RWPE1 (cell line): Measurements from ENCODE around the gene CD300LG.

Source experiments
- CTCF ChIA-PET: fragments of 350-600 bp; sonication (Branson Sonifier 250); formaldehyde crosslinking; extraction: SDS; loops from one replicate; lab custom pipeline; 2021; lab: Yijun Ruan, JAX
- POLR2A ChIA-PET: fragments of 400-600 bp; formaldehyde crosslinking; extraction: SDS; loops from one replicate; lab custom pipeline; 2020; ENCODE audit warnings: antibody characterized with exemption; ENCODE audit not compliant: low non-redundant PET; lab: Yijun Ruan, JAX
- DNase-seq: peaks from one replicate; pipeline ENCODE4 v3.0.0; 2012; ENCODE audit warnings: low spot score
- H3K27ac ChIP-seq: fragments of 450-650 bp; 2 replicates; pipeline ENCODE4 v1.5.1; 2017
- CTCF ChIP-seq: fragments of 450-650 bp; conservative IDR thresholded peaks from 2 replicates; pipeline ENCODE4 v1.5.1; 2017; ENCODE audit warnings: low read depth, mild to moderate bottlenecking

Gene CD300LG

GRCh38 chr17:43905400-43905984 is 58.5 kb downstream of the CD300LG start:
- ChIA-PET CTCF (interaction anchor here (0.6 to 1.1 kb wide), 2 partner anchors 86 to 88 kb away, joined by 3 to 4 read pairs; no protein-coding TSS in a partner anchor), POLR2A (no interaction called here)
- H3K27ac ChIP-seq, result peak overlapping the region; percentile 15; the same call in 1 of the 2 replicates
- no peak for TF ChIP-seq CTCF
- no peak for DNase-seq

GRCh38 chr17:43905985-43906852 is 59.2 kb downstream of the CD300LG start:
- no peak for TF ChIP-seq CTCF
- ChIA-PET CTCF (interaction anchor here (1.1 kb wide), 1 partner anchor 89 kb away, joined by 3 read pairs; no protein-coding TSS in a partner anchor), POLR2A (no interaction called here)
- DNase-seq, result no peak
- H3K27ac ChIP-seq, result peak overlapping the region; percentile 15; the same call in 1 of the 2 replicates

- TF ChIP-seq CTCF, result no peak
- CTCF ChIA-PET, result interaction anchor here (1.3 kb wide), 1 partner anchor 37 kb away, joined by 7 read pairs; no protein-coding TSS in a partner anchor
- DNase-seq, result no peak
- no peak overlapping the region; the same call in 1 of the 2 replicates for H3K27ac ChIP-seq
- POLR2A ChIA-PET, result no interaction called here
These were observed 60.0 kb downstream of the CD300LG start for GRCh38 chr17:43906951-43907424.

- TF ChIP-seq CTCF, result no peak
- no peak for DNase-seq
- POLR2A ChIA-PET, result no interaction called here
- CTCF ChIA-PET, result interaction anchor here (1.3 kb wide), 1 partner anchor 37 kb away, joined by 7 read pairs; no protein-coding TSS in a partner anchor
- peak within 1 kb of the TSS; percentile 29 for H3K27ac ChIP-seq
These were observed 60.5 kb downstream of the CD300LG start, which contains the start of gene MPP2 for GRCh38 chr17:43907425-43907981. Gene MPP2, minus strand, starts transcription at chr17:43907536. Its CDS starts 3,076 bp downstream, at chr17:43904460.

GRCh38 chr17:43907998-43908721 is 61.2 kb downstream of the CD300LG start:
- CTCF ChIA-PET, result interaction anchor here (1.0 to 1.3 kb wide), 2 partner anchors 30 to 36 kb away, joined by 5 to 7 read pairs; no protein-coding TSS in a partner anchor
- DNase-seq, result peak; percentile 49
- no peak for TF ChIP-seq CTCF
- no peak overlapping the region; the same call in 1 of the 2 replicates for H3K27ac ChIP-seq
- POLR2A ChIA-PET, result no interaction called here
